ENCODE measurements around the gene PPIL4.

Gene PPIL4

GRCh38 chr6:149487316-149487715 is 58.5 kb downstream of the PPIL4 start:
- H3K9me3 ChIP-seq (ENCODE audit: severe bottlenecking), result no peaks in the 10 kb centered on the region
- ATAC-seq (ENCODE audit: low read depth) (no peak), DNase-seq (ENCODE audit: low spot score) (no peak)
- TF ChIP-seq CTCF (IDR thresholded peaks at IDR 0.05; ENCODE audit: poor library complexity, severe bottlenecking), result no peak
- H3K27me3 ChIP-seq (ENCODE audit: insufficient read depth, poor library complexity, severe bottlenecking), result no peaks in the 10 kb centered on the region
- H3K36me3 ChIP-seq (ENCODE audit: low read depth), result no peaks in the 10 kb centered on the region
- no peaks in the 10 kb centered on the region for H3K4me1 ChIP-seq (ENCODE audit: insufficient read depth, poor library complexity, severe bottlenecking)
- no peak overlapping the region for H3K27ac ChIP-seq (ENCODE audit: poor library complexity, severe bottlenecking)
- H3K4me3 ChIP-seq (ENCODE audit: severe bottlenecking), result no peak overlapping the region

- H3K4me1 ChIP-seq (ENCODE audit: insufficient read depth, poor library complexity, severe bottlenecking), result no peaks in the 10 kb centered on the region
These were observed 60.8 kb downstream of the PPIL4 start, which contains the start of gene ZC3H12D for GRCh38 chr6:149484733-149485700. Gene ZC3H12D (minus strand): TSS chr6:149485014. CDS start chr6:149474543, 10,471 bp downstream.

GRCh38 chr6:149483849-149484655 is 61.8 kb downstream of the PPIL4 start:
- DNase-seq (ENCODE audit: low spot score), result no peak
- no peak for ATAC-seq (ENCODE audit: low read depth)
- Histone ChIP-seq H3K27ac (ENCODE audit: poor library complexity, severe bottlenecking) (no peak overlapping the region), H3K27me3 (ENCODE audit: insufficient read depth, poor library complexity, severe bottlenecking) (no peaks in the 10 kb centered on the region), H3K4me1 (ENCODE audit: insufficient read depth, poor library complexity, severe bottlenecking) (no peaks in the 10 kb centered on the region), H3K9me3 (ENCODE audit: severe bottlenecking) (no peaks in the 10 kb centered on the region), H3K4me3 (ENCODE audit: severe bottlenecking) (no peak overlapping the region), H3K36me3 (ENCODE audit: low read depth) (no peaks in the 10 kb centered on the region)
- no peak for TF ChIP-seq CTCF (IDR thresholded peaks at IDR 0.05; ENCODE audit: poor library complexity, severe bottlenecking)

More at GRCh38 chr6:149484733-149485700, 60.8 kb downstream of the PPIL4 start, which contains the start of gene ZC3H12D:
- DNase-seq (ENCODE audit: low spot score), result no peak
- Histone ChIP-seq H3K36me3 (ENCODE audit: low read depth) (no peaks in the 10 kb centered on the region), H3K27me3 (ENCODE audit: insufficient read depth, poor library complexity, severe bottlenecking) (no peaks in the 10 kb centered on the region), H3K9me3 (ENCODE audit: severe bottlenecking) (no peaks in the 10 kb centered on the region), H3K27ac (ENCODE audit: poor library complexity, severe bottlenecking) (no peak within 1 kb of the TSS), H3K4me3 (ENCODE audit: severe bottlenecking) (no peak within 1 kb of the TSS)
- no peak for TF ChIP-seq CTCF (IDR thresholded peaks at IDR 0.05; ENCODE audit: poor library complexity, severe bottlenecking)
- no peak for ATAC-seq (ENCODE audit: low read depth)

GRCh38 chr6:149483334-149483725 is 62.5 kb downstream of the PPIL4 start:
- DNase-seq (ENCODE audit: low spot score) (no peak), ATAC-seq (ENCODE audit: low read depth) (no peak)
- Histone ChIP-seq H3K9me3 (ENCODE audit: severe bottlenecking) (no peaks in the 10 kb centered on the region), H3K4me3 (ENCODE audit: severe bottlenecking) (no peak overlapping the region), H3K36me3 (ENCODE audit: low read depth) (no peaks in the 10 kb centered on the region), H3K4me1 (ENCODE audit: insufficient read depth, poor library complexity, severe bottlenecking) (no peaks in the 10 kb centered on the region), H3K27ac (ENCODE audit: poor library complexity, severe bottlenecking) (no peak overlapping the region), H3K27me3 (ENCODE audit: insufficient read depth, poor library complexity, severe bottlenecking) (no peaks in the 10 kb centered on the region)
- no peak for TF ChIP-seq CTCF (IDR thresholded peaks at IDR 0.05; ENCODE audit: poor library complexity, severe bottlenecking)

Data from RWPE2 (cell line).